ENCODE measurements around the gene PORCN. TPM values are rescaled to one million over a fixed set of nuclear protein-coding genes. Genes with fewer than 3 reads are reported as not detected.

Gene PORCN
- 10.3 TPM for total RNA-seq

DNA sequence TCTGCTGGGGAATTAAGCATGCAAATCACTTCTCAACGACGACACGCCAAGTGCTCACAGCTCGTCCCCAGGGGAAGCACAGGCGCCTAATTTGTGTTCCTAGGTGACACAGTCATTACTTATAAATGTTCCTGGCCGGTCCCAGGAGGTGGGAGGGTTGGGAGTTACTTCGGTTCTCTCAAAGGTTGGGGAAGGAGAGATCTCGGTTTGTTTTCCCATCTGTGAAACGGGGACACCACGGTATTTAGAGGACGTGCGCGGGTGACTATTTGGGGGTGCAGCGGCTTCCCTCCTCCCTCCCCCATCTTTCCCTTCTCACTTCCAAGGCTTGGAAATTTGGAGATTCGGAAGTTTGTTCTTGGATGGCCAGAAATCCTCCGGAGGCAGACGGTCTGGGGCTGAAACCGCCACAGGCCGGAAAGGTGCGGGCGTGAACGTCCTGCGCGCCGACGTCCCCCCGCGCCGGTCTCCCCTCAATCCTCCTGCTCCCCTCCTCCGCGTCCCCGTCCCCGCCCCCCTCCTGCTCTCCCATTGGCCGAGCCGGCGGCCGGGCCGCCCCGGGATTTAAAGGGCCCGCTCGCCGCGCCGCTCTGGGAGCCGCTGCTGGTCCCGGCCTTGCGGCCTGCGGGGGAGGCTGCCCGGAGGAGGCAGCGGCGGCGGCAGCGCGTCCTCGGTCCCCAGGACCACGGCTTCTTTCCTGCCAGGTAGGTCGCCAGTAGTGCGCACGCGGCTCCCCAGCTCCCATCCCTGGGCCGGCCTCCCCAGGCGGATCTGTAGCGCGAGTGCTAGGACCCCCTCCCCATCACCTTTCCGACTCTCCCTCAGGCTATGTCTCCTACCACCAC is at the start of gene PORCN:
Gene PORCN, plus strand, starts transcription at position 593 of the 845 bp plus-strand sequence. CDS start 829 bp downstream, outside the sequence.
- peak; percentile 85 for ATAC-seq

DNA sequence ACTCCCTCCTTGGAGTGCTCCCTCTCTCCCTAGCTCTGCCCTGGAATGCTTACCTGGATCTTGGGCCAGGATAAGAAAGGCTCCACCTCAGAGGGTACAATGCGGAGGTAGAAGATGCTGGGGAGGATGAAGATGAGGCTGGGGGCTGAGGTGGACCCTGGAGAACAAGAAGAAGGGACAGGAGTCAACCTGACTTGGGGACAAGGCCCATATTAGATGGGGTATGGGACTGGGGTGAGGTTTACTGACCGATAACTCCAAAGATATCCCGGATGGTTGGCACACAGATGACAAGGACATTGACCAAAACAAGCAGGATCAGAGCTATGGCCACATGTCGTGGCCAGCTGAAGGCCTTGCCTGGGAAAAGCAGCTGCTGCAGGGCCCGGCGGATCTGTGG is 49.3 kb upstream of the PORCN start:
- ATAC-seq, result no peak

DNA sequence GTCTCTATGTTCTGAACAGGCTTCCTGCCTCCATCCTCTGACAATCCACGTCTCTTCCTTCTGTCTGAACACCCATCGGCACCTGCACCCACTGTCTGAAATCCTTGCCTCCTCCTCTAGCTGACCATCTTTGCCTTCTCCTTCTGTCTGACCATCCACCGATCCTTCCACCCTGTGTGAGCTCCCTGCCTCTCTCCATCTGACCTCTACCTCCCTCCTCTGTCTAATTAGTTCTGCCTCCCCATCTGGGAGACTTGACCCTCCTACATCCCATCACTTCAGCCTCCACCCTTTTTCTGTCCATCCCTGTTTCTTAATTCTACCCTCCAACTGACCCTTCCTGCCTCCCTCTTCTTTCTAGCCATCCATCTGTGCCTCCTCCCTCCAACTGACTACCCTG is 48.8 kb upstream of the PORCN start:
- ATAC-seq, result no peak

DNA sequence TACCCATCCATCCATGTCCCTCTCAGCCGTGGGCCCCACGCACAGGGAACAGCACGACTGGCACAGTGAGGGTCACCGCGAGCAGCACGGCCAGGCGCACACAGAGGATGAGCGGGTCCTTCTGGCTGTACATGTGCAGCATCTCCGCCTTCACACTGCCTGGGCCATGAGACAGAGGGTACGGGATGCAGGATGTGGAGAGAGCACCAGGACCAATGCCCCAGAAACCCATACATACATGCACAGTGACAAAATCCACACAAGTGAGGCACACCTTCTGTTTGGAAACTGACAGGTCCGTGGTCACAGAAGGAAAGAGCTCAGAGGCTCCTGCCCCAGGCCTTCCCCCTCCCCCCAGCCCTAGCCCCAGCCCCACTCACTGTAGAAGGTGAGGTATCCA is 48.2 kb upstream of the PORCN start:
- no peak for ATAC-seq

DNA sequence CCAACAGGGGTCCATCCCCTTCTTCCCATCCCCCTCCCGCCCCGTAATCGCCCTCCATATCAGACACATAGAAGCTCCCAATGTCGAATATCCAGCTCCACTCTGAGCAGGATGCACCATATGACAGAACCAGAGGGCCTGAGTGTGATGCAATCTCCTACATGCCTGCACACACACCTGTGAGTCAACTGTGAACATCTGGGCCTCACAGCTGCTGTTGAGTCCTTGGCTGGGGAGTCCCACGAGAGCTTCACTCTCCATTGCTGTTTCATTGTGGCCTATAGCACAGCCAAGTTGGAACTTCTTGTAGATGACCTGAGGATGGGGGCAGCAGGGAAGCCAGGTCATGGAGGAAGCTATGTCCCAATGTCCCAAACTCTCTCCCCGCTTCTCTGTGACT is 47.0 kb upstream of the PORCN start:
- ATAC-seq, result peak; percentile 79

DNA sequence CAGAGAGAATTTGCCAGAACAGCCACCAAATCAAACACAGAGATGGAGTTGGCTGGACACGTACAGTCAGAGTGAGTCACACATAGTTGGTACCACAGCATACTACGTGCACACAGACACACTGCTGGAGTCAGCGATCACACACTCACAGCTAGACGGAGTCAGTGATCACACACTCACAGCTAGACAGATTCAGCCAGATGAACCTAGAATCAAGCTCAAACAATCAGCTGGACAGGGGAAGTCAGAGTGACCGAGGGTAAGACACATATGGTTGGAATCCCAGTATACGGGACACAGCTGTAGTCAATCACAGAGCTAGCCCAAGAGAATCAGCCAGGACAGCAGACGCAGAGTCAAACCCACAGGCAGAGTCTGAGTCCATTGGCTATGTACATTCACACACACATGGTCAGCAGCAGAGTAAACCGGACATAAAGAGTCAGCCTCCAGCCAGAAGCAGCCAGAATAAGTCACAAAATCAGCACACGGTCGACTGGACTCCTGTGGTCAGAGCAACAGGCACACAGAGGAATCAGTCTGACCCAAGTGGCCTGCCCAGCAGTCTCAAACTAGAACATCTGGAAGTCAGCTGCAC is 43.4 kb upstream of the PORCN start:
- ATAC-seq, result peak; percentile 67

DNA sequence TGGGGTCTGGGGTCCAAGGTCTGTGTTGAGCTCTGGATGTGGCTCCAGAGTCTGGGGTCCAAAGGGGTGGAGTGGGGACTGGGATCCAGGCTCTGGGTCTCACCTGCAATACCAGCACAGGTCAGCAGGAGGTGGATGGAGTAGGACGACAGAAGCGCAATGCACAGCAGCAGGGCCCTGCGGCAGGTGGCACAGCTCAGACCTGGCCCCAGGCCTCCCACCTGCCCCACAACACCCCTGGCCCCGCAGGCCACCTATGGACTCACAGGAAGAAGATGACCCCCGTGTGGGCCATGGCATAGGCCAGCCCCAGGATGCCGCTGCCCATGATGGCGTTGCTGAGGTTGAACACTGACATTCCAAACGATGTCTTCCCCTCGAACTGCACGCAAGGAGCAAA is 42.1 kb upstream of the PORCN start:
- ATAC-seq, result no peak

DNA sequence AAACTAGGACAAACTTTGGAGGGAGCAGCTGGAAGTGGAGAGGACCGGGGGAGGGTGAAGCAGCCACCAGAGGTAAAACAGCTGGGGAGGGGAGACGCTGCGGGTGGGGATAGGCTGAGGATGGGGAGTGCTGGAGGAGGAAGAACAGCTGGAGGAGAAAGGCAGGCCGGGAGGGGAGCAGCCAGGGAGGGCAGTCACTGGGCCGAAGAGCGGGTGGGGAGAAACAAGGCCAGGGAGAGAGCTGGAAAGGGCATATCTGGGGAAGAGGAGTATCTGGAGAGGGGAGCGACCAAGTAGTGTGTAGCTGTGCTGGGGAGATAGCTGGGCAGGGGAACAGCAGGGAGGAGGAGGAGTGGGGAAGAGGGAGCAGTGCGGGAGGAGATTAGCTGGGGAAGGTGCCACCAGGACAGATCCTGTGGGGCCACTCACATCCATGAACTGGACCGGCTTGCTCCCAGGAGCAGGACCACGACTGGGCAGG is 41.5 kb upstream of the PORCN start:
- ATAC-seq, result no peak

DNA sequence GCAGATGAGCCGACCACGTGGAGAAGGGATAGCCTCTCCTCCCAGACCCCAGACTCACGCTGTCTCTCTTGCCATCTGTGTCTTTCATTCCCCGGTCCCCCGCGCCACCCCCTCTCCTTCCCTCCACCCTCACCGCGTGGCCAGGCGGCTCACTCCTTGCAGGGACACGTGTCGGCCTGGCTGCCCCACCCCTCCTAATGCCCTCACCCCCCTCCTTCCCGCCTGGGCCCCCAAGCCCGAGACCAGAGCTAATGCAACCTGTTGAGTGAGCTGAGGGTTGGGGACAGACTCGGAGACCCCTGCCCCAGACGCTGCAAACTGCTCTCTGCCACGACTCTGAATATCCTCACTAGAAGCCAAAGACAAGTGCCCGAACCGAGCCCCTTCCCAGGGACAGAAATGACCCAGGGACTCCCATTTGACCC is 40.5 kb upstream of the PORCN start:
- peak; percentile 21 for ATAC-seq

DNA sequence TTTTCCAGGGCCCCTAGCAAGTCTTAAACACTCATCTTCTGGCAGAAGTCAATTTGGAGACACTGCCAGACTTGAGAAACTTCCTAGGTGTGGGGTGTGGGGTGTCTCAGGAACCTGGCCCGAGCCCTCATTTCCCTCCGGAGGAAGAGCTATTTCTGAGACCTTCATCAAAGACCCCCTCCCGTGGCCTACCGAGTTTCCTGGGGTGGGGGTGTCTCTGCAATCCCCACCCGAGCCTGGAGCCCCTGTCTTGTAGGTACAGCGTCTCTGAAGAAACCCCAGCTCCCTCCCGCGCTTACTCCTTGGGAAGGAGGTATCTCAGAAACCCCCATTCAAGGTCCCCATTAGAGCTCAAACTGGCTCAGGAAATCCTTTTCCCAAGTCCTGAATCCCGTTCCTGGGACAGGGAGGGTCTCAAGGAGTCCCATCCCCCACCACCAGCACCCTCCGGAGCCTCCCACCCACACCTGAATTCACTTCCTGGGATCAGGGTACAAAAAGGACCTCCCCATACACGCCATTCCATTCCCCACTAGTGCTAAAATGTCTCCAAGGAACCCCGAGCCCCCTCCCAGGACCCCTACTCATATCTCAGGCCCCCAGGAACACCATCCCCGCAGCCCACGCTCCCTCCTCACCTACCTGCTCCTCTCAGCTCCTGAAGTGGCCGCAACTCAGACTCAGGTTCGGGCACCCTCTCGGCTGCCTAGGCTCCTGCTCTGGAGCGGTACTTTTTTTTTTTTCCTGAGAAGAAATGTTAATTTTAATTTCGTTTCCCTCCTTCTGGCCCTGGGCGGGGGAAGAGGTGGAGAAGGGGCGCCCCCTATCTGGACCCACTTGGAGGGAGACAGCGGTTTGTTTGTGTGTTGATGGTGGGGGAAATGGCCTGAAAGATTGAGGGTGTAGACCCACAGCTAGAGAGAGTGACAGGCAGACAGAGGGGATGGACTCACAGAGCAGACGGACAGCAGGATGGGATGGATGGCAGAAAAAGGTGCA is 39.8 kb upstream of the PORCN start:
- no peak for ATAC-seq

DNA sequence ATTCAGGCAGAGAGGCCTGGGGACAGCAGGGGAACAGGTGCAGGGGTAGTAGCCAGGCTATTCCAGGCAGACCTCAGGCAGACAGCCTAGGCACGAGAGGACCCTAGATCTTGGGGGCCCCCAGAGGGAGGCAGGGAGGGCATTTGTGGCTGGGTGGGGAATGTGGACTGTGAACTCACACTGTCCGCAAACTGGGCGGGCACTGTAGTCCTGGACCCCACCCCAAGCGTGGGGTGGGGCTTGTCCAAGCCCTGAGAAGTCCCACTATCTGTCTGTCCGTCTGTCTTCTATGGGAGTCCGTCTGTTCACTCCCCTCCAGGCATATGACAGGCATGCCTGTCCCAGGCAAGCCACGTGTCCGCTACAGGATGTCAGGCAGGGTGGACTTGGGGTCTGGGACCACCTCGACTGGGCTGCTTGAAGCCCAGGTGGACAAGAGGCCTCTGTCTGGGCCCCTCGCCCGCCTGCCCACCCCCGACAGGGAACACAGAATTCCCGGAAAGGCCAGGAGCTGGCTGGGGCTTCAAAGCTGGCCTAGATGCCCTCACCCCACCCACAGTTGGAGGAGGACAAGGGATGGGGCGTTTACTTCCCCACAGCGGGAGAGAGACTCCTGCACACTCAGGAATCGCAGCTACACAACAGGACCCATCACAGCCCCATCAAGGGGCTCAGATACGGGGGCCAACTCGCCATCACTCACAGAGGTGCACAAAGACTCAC is 38.5 kb upstream of the PORCN start, which contains the start of gene SLC38A5:
Gene SLC38A5, minus strand, starts transcription at position 151 of the 723 bp plus-strand sequence. CDS start 2,336 bp downstream, outside the sequence.
- ATAC-seq, result no peak

DNA sequence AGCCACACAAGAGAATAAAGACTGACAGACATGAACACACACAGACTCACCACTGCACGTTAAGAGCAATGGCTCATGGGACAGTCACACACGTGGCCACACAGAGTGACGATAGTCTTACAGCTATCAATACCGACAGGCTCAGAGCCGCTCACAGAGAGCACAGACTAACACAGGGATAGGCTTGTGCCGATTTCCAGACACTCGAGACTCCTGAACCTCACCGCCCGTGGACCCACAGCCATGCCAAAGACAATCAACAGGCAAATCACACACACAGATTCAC is 38.0 kb upstream of the PORCN start:
- no peak for ATAC-seq

DNA sequence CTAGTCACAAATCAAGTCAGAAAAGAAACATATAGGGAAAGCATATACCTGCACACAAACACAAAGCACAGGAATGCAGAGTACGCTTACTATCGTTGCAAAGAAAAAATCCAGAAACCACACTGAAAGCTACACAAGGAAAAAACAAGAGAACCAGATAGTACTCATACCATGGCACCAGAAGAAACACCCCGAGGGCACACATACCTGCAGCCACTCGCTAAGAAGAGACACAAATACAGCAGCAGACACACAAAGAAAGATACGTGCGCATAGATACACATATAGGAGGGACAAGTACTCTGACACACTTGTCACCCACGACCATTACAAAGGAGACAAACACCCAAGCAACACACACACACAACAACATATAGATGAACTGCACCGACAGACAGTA is 37.3 kb upstream of the PORCN start:
- ATAC-seq, result no peak

DNA sequence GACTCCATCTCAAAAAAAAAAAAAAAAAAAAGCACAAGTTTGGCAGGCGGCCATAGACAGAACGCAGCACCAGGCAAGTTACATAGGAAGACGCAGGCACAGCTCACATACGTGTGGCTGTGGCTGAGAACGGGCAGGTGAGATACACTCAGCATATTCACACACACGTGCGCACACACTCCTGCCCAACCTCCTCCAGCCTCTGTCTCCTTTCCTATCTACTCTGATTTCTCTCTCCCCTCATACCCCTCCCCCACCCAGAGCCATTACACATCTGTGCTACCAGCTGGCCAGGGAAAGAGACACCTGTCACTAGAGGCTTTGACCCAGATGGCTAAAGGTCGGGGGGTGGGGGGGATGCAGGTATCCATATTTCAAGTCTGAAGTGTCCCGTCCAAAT is 36.6 kb upstream of the PORCN start:
- no peak for ATAC-seq

DNA sequence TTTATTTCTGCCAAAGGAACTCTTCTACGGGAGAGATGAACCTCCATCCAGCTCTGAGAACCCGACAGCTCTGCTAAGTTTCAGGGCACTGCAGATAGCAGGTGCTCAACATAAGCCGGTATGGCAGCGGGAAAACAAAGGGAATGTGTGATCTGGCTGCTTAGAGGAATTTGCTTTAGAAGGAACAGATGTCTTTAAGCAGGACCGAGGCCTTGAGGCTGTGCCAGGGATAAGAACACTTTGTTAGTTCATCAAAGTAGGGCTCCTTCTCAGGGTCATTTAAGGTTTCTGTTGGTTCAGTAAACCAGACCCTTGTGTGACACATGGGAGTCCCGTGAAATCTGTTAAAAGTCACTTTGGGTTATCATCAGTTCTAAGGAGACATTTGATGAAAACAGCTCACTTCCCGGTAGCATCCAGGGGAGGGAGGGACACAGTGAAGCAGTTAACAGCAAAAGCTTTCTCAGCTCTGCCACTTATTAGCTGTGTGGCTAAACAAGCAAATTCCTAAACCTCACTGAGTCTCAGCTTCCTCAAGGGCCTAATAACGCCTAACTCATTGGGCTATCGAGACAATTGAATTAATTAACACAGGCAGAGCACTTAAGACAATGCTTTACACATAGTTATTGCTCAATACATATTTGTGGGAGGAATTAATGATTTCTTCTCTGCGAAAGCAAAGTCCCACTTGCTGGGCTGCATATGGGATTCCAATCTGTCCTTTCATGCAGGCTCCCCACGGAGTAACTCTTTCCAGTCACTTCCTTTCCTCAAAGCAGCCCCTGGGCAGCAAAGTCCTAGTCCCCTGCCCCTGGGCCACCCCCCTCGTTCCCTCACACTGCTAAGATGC is 35.7 kb upstream of the PORCN start:
- ATAC-seq, result no peak

DNA sequence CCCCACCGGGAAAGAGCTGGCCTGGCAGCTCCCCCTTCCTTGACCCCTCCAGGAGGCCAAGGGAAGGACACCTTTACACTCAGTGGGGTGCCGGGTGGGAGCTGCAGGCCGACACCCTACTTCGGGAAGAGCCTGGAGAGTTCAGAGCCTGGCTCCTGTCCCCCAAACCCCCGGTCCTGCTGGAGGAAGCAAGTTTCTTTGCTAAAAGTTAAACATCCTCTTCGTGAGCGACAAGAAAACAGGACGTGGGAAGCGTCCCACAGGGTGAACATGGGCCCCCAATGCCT is 35.1 kb upstream of the PORCN start:
- ATAC-seq, result no peak

DNA sequence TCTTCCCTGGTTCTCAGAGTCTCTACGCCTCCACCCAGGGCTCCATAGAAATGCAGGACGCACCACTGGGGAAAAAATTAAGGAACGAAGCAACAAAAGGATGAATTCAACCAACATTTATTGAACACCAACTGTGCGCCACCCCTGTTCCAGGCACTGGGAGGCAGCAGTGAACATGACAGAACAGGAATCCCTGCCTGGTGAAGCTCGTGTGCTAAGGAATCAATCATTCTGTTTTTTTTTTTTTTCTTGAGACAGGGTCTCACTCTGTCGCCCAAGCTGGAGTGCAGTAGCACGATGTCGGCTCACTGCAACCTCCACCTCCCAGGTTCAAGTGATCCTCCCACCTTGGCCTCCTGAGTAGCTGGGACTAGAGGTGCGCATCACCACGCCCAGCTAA is 34.7 kb upstream of the PORCN start:
- no peak for ATAC-seq

DNA sequence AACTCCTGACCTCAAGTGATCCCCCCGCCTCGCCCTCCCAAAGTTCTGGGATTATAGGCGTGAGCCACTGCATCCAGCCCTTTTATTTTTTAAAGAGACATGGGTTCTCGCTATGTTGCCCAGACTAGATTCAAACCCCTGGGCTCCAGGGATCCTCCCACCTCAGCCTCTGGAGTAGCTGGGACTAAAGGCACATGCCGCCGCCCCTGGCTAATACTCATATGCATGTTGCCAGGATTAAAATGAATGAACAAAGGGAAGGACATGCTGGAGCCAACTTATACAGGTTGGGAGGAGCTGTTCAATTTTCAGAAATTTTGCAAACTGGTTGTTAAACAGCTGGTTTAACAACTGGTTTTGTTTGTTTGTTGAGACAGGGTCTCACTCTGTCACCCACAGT is 34.2 kb upstream of the PORCN start:
- ATAC-seq, result no peak

DNA sequence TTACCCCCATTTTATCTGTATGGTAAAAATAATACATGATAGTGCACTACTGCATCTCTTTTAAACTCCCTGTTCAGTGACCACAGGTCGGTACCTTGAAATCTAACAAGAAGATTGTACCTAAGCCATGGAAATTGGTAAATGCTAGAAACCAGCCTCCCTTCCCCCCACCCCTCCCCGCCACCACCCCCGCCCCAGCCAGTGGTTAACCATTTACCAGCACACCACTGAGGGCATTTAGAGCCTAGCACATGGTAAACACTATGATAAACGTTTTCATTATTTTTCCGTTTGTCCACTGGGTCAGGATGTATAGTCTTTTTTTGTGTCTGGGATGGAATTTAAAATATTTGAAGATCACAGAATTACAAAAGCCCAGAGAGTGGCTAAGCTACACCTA is 33.5 kb upstream of the PORCN start:
- no peak for ATAC-seq

DNA sequence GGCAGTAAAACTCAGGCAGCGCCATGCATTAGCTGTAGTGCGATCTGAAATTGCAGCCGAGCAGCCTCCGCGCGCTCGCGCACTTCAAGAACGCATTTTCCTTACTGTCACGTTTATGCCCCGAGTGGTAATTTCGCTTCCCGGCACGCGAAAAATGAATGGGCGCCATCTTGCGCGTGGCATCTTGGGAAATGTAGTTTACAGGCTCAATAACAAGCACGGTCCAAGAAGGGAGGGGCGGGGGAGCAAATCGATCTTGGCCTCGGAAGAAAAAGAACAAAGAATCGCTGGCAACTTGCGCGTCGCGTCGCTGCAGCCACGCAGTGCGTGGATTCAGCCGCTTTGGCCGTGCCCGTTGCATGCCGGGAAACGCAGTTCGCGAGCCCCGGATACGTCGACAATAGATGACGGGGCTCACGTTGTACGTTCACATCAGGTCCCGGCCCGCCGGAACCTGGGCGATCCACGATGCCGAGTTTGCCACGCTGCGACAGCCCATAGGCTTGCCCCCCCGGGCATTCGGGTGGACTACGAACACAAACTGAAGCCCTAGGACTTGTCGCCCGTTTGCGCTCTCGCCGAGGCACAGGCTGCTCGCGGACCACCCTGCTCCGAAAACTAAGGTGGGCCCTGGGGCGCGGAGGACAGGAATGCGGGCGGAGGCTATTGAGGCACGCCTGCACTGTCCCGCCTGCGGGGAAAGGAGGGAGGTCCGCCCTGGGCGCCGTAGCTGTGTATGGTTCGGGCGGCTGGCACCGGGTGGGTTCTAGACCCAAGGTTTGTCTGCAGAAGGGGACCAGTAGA is 32.8 kb upstream of the PORCN start, which contains the start of gene FTSJ1:
Gene FTSJ1, plus strand, starts transcription at position 426 of the 804 bp plus-strand sequence. CDS start 1,849 bp downstream, outside the sequence.
- ATAC-seq, result peak; percentile 92
